H1 (cell line): Measurements from ENCODE around the gene PXDN. TPM values are rescaled to one million over a fixed set of nuclear protein-coding genes. Genes with fewer than 3 reads are reported as not detected.

ENCODE experiments used
- CTCF ChIA-PET: fragments of 300-600 bp; sonication (Branson Sonifier 250); formaldehyde crosslinking; loops from one replicate; lab custom pipeline; 2021; ENCODE audit not compliant: partially characterized antibody; lab: Charles Lee
- POLR2A ChIA-PET: fragments of 300-600 bp; sonication (Branson Sonifier 250); formaldehyde crosslinking; loops from one replicate; lab custom pipeline; 2021; ENCODE audit warnings: inconsistent platforms; ENCODE audit not compliant: partially characterized antibody; lab: Charles Lee
- DNase-seq, 2 experiments: peaks; one replicate each; pipeline versions ENCODE4 v3.0.0 to v3.0.0-alpha.2; 2010 to 2022; ENCODE audit warnings: low spot score in 2 of 2, low read depth in 1 of 2, mixed read lengths in 1 of 2
- FAIRE-seq: peaks from 2 replicates; lab custom pipeline; 2011; peaks lifted over from hg19 to GRCh38; lab: Jason Lieb, UNC
- H2AFZ ChIP-seq: 2 replicates; pipeline ENCODE4 v1.8.1; 2012; ENCODE audit warnings: low read length, inconsistent platforms
- H2AK5ac ChIP-seq: 2 replicates; pipeline ENCODE4 v1.6.1; 2013; ENCODE audit warnings: low read depth, low read length
- H2BK120ac ChIP-seq: replicated peaks from 2 replicates; pipeline ENCODE3; 2013; ENCODE audit warnings: low read depth, low read length, inconsistent platforms
- H2BK12ac ChIP-seq: 2 replicates; pipeline ENCODE4 v1.6.1; 2013; ENCODE audit warnings: low read depth, low read length
- H2BK15ac ChIP-seq: 2 replicates; pipeline ENCODE4 v1.6.1; 2013; ENCODE audit warnings: low read length
- H2BK20ac ChIP-seq: 2 replicates; pipeline ENCODE4 v1.6.1; 2013; ENCODE audit warnings: low read length
- H2BK5ac ChIP-seq: 2 replicates; pipeline ENCODE4 v1.6.1; 2013; ENCODE audit warnings: low read depth, low read length
- H3K14ac ChIP-seq: 2 replicates; pipeline ENCODE4 v1.6.1; 2013; ENCODE audit warnings: inconsistent platforms; ENCODE audit not compliant: insufficient read length
- H3K18ac ChIP-seq: 2 replicates; pipeline ENCODE4 v1.6.1; 2013; ENCODE audit warnings: low read length; ENCODE audit errors: extremely low read depth
- H3K23ac ChIP-seq: 2 replicates; pipeline ENCODE4 v1.6.1; 2013; ENCODE audit warnings: inconsistent platforms; ENCODE audit not compliant: insufficient read length
- H3K23me2 ChIP-seq: 2 replicates; pipeline ENCODE4 v1.6.1; 2013; ENCODE audit warnings: low read depth, low read length
- H3K27ac ChIP-seq: 2 replicates; pipeline ENCODE4 v1.6.1; 2011; ENCODE audit warnings: low read depth, low read length, inconsistent platforms
- H3K27me3 ChIP-seq, 4 experiments: replicated peaks in 1 of 4; 1 replicate in 1 of 4; 2 replicates in 3 of 4; pipeline versions ENCODE4 v1.6.1 to v1.8.1; 2011 to 2013; ENCODE audit warnings: low read length in 3 of 4, mild to moderate bottlenecking in 3 of 4, inconsistent platforms in 2 of 4, mixed read lengths in 2 of 4, moderate library complexity in 1 of 4; ENCODE audit not compliant: control insufficient read depth in 3 of 4, insufficient read depth in 3 of 4; ENCODE audit errors: extremely low read depth in 1 of 4
- H3K36me3 ChIP-seq, 4 experiments: 2 replicates each; pipeline versions ENCODE4 v1.6.1 to v1.8.1; 2011 to 2013; ENCODE audit warnings: mild to moderate bottlenecking in 4 of 4, low read length in 3 of 4, moderate library complexity in 2 of 4, control low read depth in 1 of 4, inconsistent platforms in 1 of 4; ENCODE audit not compliant: insufficient read depth in 4 of 4, control insufficient read depth in 2 of 4
- H3K4ac ChIP-seq: replicated peaks from 2 replicates; pipeline ENCODE3; 2013; ENCODE audit warnings: low read length, low read depth, mixed read lengths, inconsistent platforms; ENCODE audit not compliant: insufficient read length
- H3K4me1 ChIP-seq, 4 experiments: replicated peaks in 1 of 4; 1 replicate in 1 of 4; 2 replicates in 3 of 4; pipeline versions ENCODE4 v1.6.1 to v1.8.1; 2011 to 2013; ENCODE audit warnings: low read length in 3 of 4, inconsistent platforms in 2 of 4, mixed read lengths in 1 of 4; ENCODE audit not compliant: insufficient read depth in 4 of 4, control insufficient read depth in 3 of 4
- H3K4me2 ChIP-seq, 2 experiments: 2 replicates each; pipeline versions ENCODE4 v1.6.1 to v1.8.1; 2011 to 2013; ENCODE audit warnings: low read depth in 2 of 2, low read length in 2 of 2, control low read depth in 1 of 2, inconsistent platforms in 1 of 2, mild to moderate bottlenecking in 1 of 2; ENCODE audit not compliant: insufficient read depth in 1 of 2
- H3K4me3 ChIP-seq, 4 experiments: fragments of 200-600, 300-600 bp in 1 of 4; sonication (generic), shearing (Covaris generic), sonication (Bioruptor Twin) in 1 of 4; 2 replicates each; pipeline versions ENCODE4 v1.5.1 to v1.8.1; 2011 to 2016; ENCODE audit warnings: low read length in 4 of 4, low read depth in 3 of 4, control low read depth in 2 of 4, inconsistent platforms in 2 of 4, mild to moderate bottlenecking in 2 of 4, mixed read lengths in 1 of 4, moderate library complexity in 1 of 4; ENCODE audit not compliant: insufficient read depth in 2 of 4; ENCODE audit errors: extremely low read depth in 1 of 4
- H3K56ac ChIP-seq: replicated peaks from 2 replicates; pipeline ENCODE3; 2013; ENCODE audit warnings: low read depth, mild to moderate bottlenecking, mixed read lengths, low read length, inconsistent platforms; ENCODE audit not compliant: insufficient read length
- H3K79me1 ChIP-seq: 2 replicates; pipeline ENCODE4 v1.6.1; 2013; ENCODE audit warnings: low read depth, low read length, control low read depth
- H3K79me2 ChIP-seq, 2 experiments: 2 replicates each; pipeline versions ENCODE4 v1.6.1 to v1.8.1; 2012 to 2013; ENCODE audit warnings: low read length in 2 of 2, mild to moderate bottlenecking in 2 of 2, inconsistent platforms in 1 of 2; ENCODE audit not compliant: insufficient read depth in 2 of 2, control insufficient read depth in 1 of 2
- H3K9ac ChIP-seq, 4 experiments: replicated peaks in 1 of 4; 1 replicate in 1 of 4; 2 replicates in 3 of 4; pipeline versions ENCODE4 v1.6.1 to v1.8.1; 2011 to 2013; ENCODE audit warnings: low read depth in 3 of 4, low read length in 3 of 4, control low read depth in 2 of 4, mild to moderate bottlenecking in 2 of 4, moderate library complexity in 2 of 4, inconsistent platforms in 1 of 4; ENCODE audit errors: extremely low read depth in 1 of 4
- H3K9me3 ChIP-seq, 2 experiments: 2 replicates each; pipeline versions ENCODE4 v1.6.1 to v1.8.1; 2012 to 2013; ENCODE audit warnings: mild to moderate bottlenecking in 2 of 2, moderate library complexity in 2 of 2, control low read depth in 1 of 2, inconsistent platforms in 1 of 2, low read depth in 1 of 2, low read length in 1 of 2, mixed read lengths in 1 of 2; ENCODE audit not compliant: insufficient read depth in 2 of 2
- H4K20me1 ChIP-seq, 2 experiments: replicated peaks in 1 of 2; 2 replicates each; pipeline versions ENCODE3 to v1.8.1; 2011 to 2013; ENCODE audit warnings: inconsistent platforms in 2 of 2, low read length in 2 of 2, mild to moderate bottlenecking in 1 of 2; ENCODE audit not compliant: insufficient read depth in 2 of 2, control insufficient read depth in 1 of 2
- H4K5ac ChIP-seq: 2 replicates; pipeline ENCODE4 v1.6.1; 2013; ENCODE audit warnings: low read length, low read depth, mixed read lengths, inconsistent platforms; ENCODE audit not compliant: insufficient read length
- H4K8ac ChIP-seq: 2 replicates; pipeline ENCODE4 v1.8.0; 2013; ENCODE audit warnings: mild to moderate bottlenecking, moderate library complexity, low read length, inconsistent platforms; ENCODE audit not compliant: insufficient read depth; ENCODE audit errors: extremely low read depth
- H4K91ac ChIP-seq: replicated peaks from 2 replicates; pipeline ENCODE3; 2013; ENCODE audit warnings: low read length, mixed read lengths, inconsistent platforms; ENCODE audit not compliant: insufficient read length
- ATF2 ChIP-seq: IDR thresholded peaks from 2 replicates; pipeline ENCODE4 v1.6.1; 2012; ENCODE audit warnings: low read length, inconsistent platforms
- BCL11A ChIP-seq, 2 experiments: IDR thresholded peaks; one replicate each; pipeline ENCODE4 v1.6.1; 2011; ENCODE audit warnings: low read depth in 2 of 2, low read length in 2 of 2, mild to moderate bottlenecking in 2 of 2
- CHD1 ChIP-seq: IDR thresholded peaks from 2 replicates; pipeline ENCODE4 v1.6.1; 2012; ENCODE audit warnings: low read depth, low read length, improper control_type of control experiment
- EP300 ChIP-seq, 2 experiments: IDR thresholded peaks; 1 replicate in 1 of 2; 2 replicates in 1 of 2; pipeline ENCODE4 v1.6.1; 2011 to 2012; ENCODE audit warnings: low read depth in 2 of 2, low read length in 2 of 2, mild to moderate bottlenecking in 2 of 2, borderline replicate concordance in 1 of 2, inconsistent platforms in 1 of 2, moderate library complexity in 1 of 2
- JUN ChIP-seq: IDR thresholded peaks from 2 replicates; pipeline ENCODE4 v1.6.1; 2011; ENCODE audit warnings: low read depth, mild to moderate bottlenecking, improper control_type of control experiment, low read length
- JUND ChIP-seq: IDR thresholded peaks from 2 replicates; pipeline ENCODE4 v1.6.1; 2011; ENCODE audit warnings: mild to moderate bottlenecking, improper control_type of control experiment, low read length
- MAFK ChIP-seq: IDR thresholded peaks from 2 replicates; pipeline ENCODE4 v1.6.1; 2012; ENCODE audit warnings: low read depth, mild to moderate bottlenecking, improper control_type of control experiment, low read length
- POLR2AphosphoS5 ChIP-seq: IDR thresholded peaks from 2 replicates; pipeline ENCODE4 v1.6.1; 2011; ENCODE audit warnings: low read depth, low read length
- RFX5 ChIP-seq: IDR thresholded peaks from 2 replicates; pipeline ENCODE4 v1.6.1; 2011; ENCODE audit warnings: low read depth, low read length, improper control_type of control experiment, borderline replicate concordance
- SIRT6 ChIP-seq: IDR thresholded peaks from one replicate; pipeline ENCODE4 v1.7.1; 2012; ENCODE audit warnings: low read length, inconsistent platforms
- SIX5 ChIP-seq: IDR thresholded peaks from 2 replicates; pipeline ENCODE4 v1.6.1; 2011; ENCODE audit warnings: mild to moderate bottlenecking, low read depth, low read length
- TAF1 ChIP-seq: IDR thresholded peaks from 2 replicates; pipeline ENCODE4 v1.6.1; 2011; ENCODE audit warnings: mild to moderate bottlenecking, low read depth, low read length
- WGBS, 2 experiments: shearing (Covaris generic) in 1 of 2; methylation state at CpG; one replicate each; pipeline versions ENCODE4 v1.1.6 to v1.1.7; 2013 to 2015; ENCODE audit warnings: low lambda C conversion rate in 2 of 2, mixed read lengths in 2 of 2, inconsistent platforms in 1 of 2, low coverage in 1 of 2, missing lambda C conversion rate in 1 of 2; ENCODE audit not compliant: insufficient replicate concordance in 2 of 2, insufficient coverage in 1 of 2, insufficient read length in 1 of 2; ENCODE audit errors: extremely low coverage in 1 of 2, missing lambda C conversion rate in 1 of 2; 5-methylcytosine and 5-hydroxymethylcytosine counted together
- polyA plus RNA-seq, 7 experiments: library from polyadenylated mRNA; depleted of rRNA in 3 of 7; stranded (reverse) in 5 of 7; unstranded in 2 of 7; fragments of >200 nt in 5 of 7; fragments of 200-250 nt in 2 of 7; gene quantifications; 1 replicate in 5 of 7; 2 replicates in 1 of 7; 4 replicates in 1 of 7; pipeline versions ENCODE4 v1.2.1 to v1.2.3, GENCODE V29; 2011 to 2013; ENCODE audit warnings: missing spikeins in 2 of 7, mixed read lengths in 2 of 7
- total RNA-seq: library from RNA; stranded (reverse); fragmentation: NEBNext Ultra II Directional; extraction: Animal tissue kit (Norgen Biotek cat#: 25700); gene quantifications from 2 replicates; pipeline ENCODE4 v1.2.1, GENCODE V29; 2021

Gene PXDN
- total and polyA plus RNA-seq, 2 of the 8 experiments (the other 6 are each of a cell fraction or from before 2014, with no cell fraction given), result 104 to 141 TPM

DNA sequence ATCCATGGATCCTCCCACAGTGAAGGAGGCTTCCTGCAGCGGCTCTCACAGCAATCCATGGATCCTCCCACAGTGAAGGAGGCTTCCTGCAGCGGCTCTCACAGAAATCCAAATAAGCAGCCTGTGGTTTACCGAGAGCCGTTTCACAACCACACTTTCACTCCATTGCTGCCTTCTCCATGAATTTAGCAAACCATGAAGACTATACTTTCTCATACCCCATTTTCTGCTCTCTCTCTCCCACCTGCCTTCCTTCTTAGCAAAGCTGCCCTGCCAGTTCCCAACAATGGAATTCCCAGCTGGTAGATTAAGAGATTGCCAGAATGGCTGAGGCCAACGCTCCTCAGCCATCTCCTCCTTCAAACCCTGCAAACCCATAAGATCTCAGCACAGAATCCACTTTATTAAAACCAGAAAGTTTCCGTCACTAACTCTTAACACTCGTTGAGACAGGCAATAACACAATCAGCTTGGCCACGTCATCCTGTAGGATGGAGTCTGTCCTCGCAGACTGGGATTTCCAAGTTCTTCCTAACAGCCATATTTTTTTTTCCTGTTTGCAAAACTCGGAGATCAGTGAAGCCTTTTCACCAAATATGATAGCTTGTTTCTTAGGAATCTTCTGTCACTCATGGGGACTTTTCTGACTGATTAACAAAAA lies 162.2 kb downstream of the PXDN start:
- no peaks in the 10 kb centered on the region for H3K36me3 ChIP-seq
- H3K4me1 ChIP-seq, result peaks cover 0 to 5% (median 2%) of the 10 kb centered on the region in 4 experiments; a peak in 3 of 7 replicates
- no peak overlapping the region for H3K14ac ChIP-seq
- H4K91ac ChIP-seq, result no peak overlapping the region
- H2AK5ac ChIP-seq, result no peak overlapping the region
- H3K4me2 ChIP-seq, result no peak overlapping the region
- H3K18ac ChIP-seq, result no peak overlapping the region
- FAIRE-seq, result no peak
- ChIA-PET CTCF (interaction anchor here (0.6 to 1.7 kb wide), 5 partner anchors 9 to 188 kb away, joined by 3 to 8 read pairs (median 4); no protein-coding TSS in a partner anchor), POLR2A (interaction anchor here (1.3 kb wide), 1 partner anchor 166 kb away, joined by 5 read pairs; no protein-coding TSS in a partner anchor)
- H4K8ac ChIP-seq, result no peak overlapping the region
- H3K23me2 ChIP-seq, result no peaks in the 10 kb centered on the region
- no peak overlapping the region for H3K27ac ChIP-seq
- no peak overlapping the region for H3K4me3 ChIP-seq
- no peaks in the 10 kb centered on the region for H3K27me3 ChIP-seq
- H3K9ac ChIP-seq, result no peak overlapping the region
- H3K79me1 ChIP-seq, result no peaks in the 10 kb centered on the region; the same call in 1 of the 2 replicates
- no peak overlapping the region for H2BK12ac ChIP-seq
- H2BK5ac ChIP-seq, result no peak overlapping the region
- no peak overlapping the region for H2AFZ ChIP-seq
- no peak overlapping the region for H4K5ac ChIP-seq
- no peaks in the 10 kb centered on the region for H3K79me2 ChIP-seq
- no peak overlapping the region for H3K4ac ChIP-seq
- H3K9me3 ChIP-seq, result no peaks in the 10 kb centered on the region; a peak in 1 of 4 replicates
- H3K23ac ChIP-seq, result no peak overlapping the region
- H4K20me1 ChIP-seq, result no peaks in the 10 kb centered on the region
- H2BK15ac ChIP-seq, result no peak overlapping the region
- DNase-seq, result no peak
- 92% methylated on average over 10 of the region's 10 CpGs; no CpG with 5 or more reads in 1 of the 2 experiments for WGBS, 2 experiments
- no peak overlapping the region for H2BK20ac ChIP-seq
- H3K56ac ChIP-seq, result no peak overlapping the region
- no peak overlapping the region for H2BK120ac ChIP-seq
- no peak for TF ChIP-seq CHD1
- TF ChIP-seq MAFK, result no peak
- no peak for TF ChIP-seq SIRT6
- TF ChIP-seq RFX5, result no peak
- no peak for TF ChIP-seq EP300 (IDR thresholded peaks at IDR 0.05; ENCODE audit: borderline replicate concordance in 1 of 2, low read depth in 2 of 2, low read length in 2 of 2)
- TF ChIP-seq BCL11A (IDR thresholded peaks at IDR 0.05; ENCODE audit: low read depth in 2 of 2, low read length in 2 of 2), result no peak
- no peak for TF ChIP-seq TAF1
- TF ChIP-seq JUN, result no peak
- no peak for TF ChIP-seq JUND
- no peak for TF ChIP-seq ATF2
- no peak for TF ChIP-seq POLR2AphosphoS5
- TF ChIP-seq SIX5, result no peak
